OCI-LY7 (cell line): Measurements from ENCODE around the gene NECAB2. TPM values are rescaled to one million over a fixed set of nuclear protein-coding genes. Genes with fewer than 3 reads are reported as not detected.

Source experiments
- BruUV-seq: library from RNA; stranded (reverse); fragments of 400-500 nt; replicated peaks from 2 replicates; lab custom pipeline; 2021; lab: Mats Ljungman, UMichigan
- CTCF ChIA-PET: fragments of 300-600 bp; sonication (Branson Sonifier 250); formaldehyde crosslinking; loops from one replicate; lab custom pipeline; 2022; ENCODE audit warnings: antibody characterized with exemption; ENCODE audit not compliant: unreplicated experiment; lab: Charles Lee
- POLR2A ChIA-PET: fragments of 300-600 bp; sonication (Branson Sonifier 250); formaldehyde crosslinking; loops from one replicate; lab custom pipeline; 2022; ENCODE audit warnings: antibody characterized with exemption; lab: Charles Lee
- DNase-seq: peaks from one replicate; pipeline ENCODE4 v3.0.0-alpha.2; 2015; ENCODE audit warnings: low spot score
- H2AFZ ChIP-seq: fragments of 200-600 bp; sonication (generic), shearing (Covaris generic); 2 replicates; pipeline ENCODE4 v1.6.1; 2014; ENCODE audit warnings: mild to moderate bottlenecking, antibody characterized with exemption, low read length, moderate library complexity
- H3K27ac ChIP-seq: fragments of 200-600 bp; sonication (generic); 2 replicates; pipeline ENCODE4 v1.5.1; 2014; ENCODE audit warnings: mixed run types, low read depth, mild to moderate bottlenecking, moderate library complexity, low read length, inconsistent platforms; ENCODE audit not compliant: poor library complexity, severe bottlenecking
- H3K36me3 ChIP-seq: fragments of 200-600 bp; sonication (generic); 2 replicates; pipeline ENCODE4 v1.6.1; 2014; ENCODE audit warnings: mild to moderate bottlenecking, antibody characterized with exemption, low read length, moderate library complexity, mixed read lengths; ENCODE audit not compliant: insufficient read depth
- H3K4me1 ChIP-seq: fragments of 200-600 bp; sonication (generic); 2 replicates; pipeline ENCODE4 v1.5.1; 2014; ENCODE audit warnings: mild to moderate bottlenecking, low read length; ENCODE audit not compliant: insufficient read depth, poor library complexity, severe bottlenecking
- H3K4me2 ChIP-seq: fragments of 200-600 bp; sonication (generic); 2 replicates; pipeline ENCODE4 v1.6.1; 2014; ENCODE audit warnings: mild to moderate bottlenecking, low read length
- H3K4me3 ChIP-seq: fragments of 200-600 bp; sonication (generic); 2 replicates; pipeline ENCODE4 v1.5.1; 2014; ENCODE audit warnings: mild to moderate bottlenecking, low read depth, low read length; ENCODE audit not compliant: poor library complexity, severe bottlenecking
- H3K79me2 ChIP-seq: fragments of 200-600 bp; sonication (generic); 2 replicates; pipeline ENCODE4 v1.6.1; 2016; ENCODE audit warnings: low read depth, mild to moderate bottlenecking, low read length, moderate library complexity, mixed read lengths; ENCODE audit not compliant: insufficient read depth
- H3K9me2 ChIP-seq: fragments of 200-600 bp; sonication (generic); 2 replicates; pipeline ENCODE4 v1.6.1; 2016; ENCODE audit warnings: mild to moderate bottlenecking, low read length, mixed read lengths; ENCODE audit not compliant: insufficient read depth
- H3K9me3 ChIP-seq: fragments of 200-600 bp; sonication (generic); 2 replicates; pipeline ENCODE4 v1.6.1; 2014; ENCODE audit warnings: mild to moderate bottlenecking, mixed run types, low read length, mixed read lengths
- H4K20me1 ChIP-seq: fragments of 200-600 bp; sonication (generic); 2 replicates; pipeline ENCODE4 v1.6.1; 2014; ENCODE audit warnings: mild to moderate bottlenecking, antibody characterized with exemption, low read length, moderate library complexity, mixed read lengths; ENCODE audit not compliant: insufficient read depth
- EZH2phosphoT487 ChIP-seq: fragments of 200-600 bp; sonication (generic); IDR thresholded peaks from 2 replicates; pipeline ENCODE4 v1.6.1; 2018; ENCODE audit warnings: low read depth, borderline replicate concordance, mild to moderate bottlenecking, mixed run types, antibody characterized with exemption, low read length, moderate library complexity, mixed read lengths
- intact Hi-C: fragments of 100-400 bp; cut with micrococcal nuclease; formaldehyde crosslinking; loops from one replicate; pipeline ENCODE4 v1.10.0; 2022; ENCODE audit not compliant: unreplicated experiment
- total RNA-seq, 2 experiments: library from RNA; depleted of rRNA in 1 of 2; stranded (reverse); fragments of >200 nt in 1 of 2; shearing (Covaris generic) in 1 of 2; gene quantifications; 2 replicates each; pipeline ENCODE4 v1.2.3, GENCODE V29; 2014 to 2022
- TF ChIP-seq, protein P1 (sequence below): fragments of 200-600 bp; sonication (generic); conservative IDR thresholded peaks from 2 replicates; pipeline ENCODE4 v1.5.1; 2014; ENCODE audit warnings: mild to moderate bottlenecking, antibody characterized with exemption, low read length, moderate library complexity, mixed read lengths

Gene NECAB2
- total RNA-seq, 2 experiments from 2014 or later = not detected

DNA sequence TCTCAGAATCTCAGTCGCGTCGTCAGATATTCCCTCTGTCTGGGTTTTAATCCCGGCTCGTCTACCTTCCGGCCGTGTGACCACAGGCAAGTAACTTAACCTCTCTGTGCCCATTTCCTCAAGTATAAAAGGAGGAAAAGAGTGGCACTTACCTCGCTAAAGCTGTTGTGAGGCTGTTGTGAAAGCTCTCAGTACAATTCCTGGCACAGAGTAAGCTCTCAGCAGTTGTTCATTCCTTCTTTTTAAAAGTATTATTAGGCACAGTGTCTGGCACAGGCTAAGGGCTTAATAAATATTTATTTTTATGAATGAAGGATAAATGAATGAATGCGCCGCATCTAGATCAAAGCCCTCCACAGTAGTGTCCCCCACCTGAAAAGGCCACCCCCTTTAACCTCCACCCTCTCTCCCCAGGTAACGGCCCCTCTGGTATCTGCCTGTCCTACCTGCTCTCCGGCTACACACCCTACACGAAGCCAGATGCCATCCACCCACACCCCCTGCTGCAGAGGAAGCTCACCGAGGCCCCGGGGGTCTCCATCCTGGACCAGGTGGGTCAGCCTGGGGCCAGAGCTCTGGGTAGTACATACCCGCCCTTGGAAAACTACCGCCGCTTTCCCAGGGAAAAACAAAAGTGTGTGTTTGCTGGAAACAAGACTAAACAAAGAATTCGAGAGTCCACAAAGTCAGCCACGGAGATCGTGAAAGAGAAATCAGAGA is 9.0 kb upstream of the NECAB2 start:
- no peak overlapping the region for H3K27ac ChIP-seq
- ChIA-PET CTCF (no interaction called here), POLR2A (no interaction called here)
- intact Hi-C loops = loop anchor here (10.0 kb wide), 2 partner anchors 134 to 216 kb away; no protein-coding TSS in a partner anchor
- H3K9me2 ChIP-seq = no peaks in the 10 kb centered on the region
- DNase-seq = no peak
- H3K4me2 ChIP-seq = no peak overlapping the region
- no peak overlapping the region for H2AFZ ChIP-seq
- H4K20me1 ChIP-seq = no peaks in the 10 kb centered on the region
- no peaks in the 10 kb centered on the region for H3K4me1 ChIP-seq
- TF ChIP-seq EZH2phosphoT487 = no peak
- TF ChIP-seq, protein P1, sequence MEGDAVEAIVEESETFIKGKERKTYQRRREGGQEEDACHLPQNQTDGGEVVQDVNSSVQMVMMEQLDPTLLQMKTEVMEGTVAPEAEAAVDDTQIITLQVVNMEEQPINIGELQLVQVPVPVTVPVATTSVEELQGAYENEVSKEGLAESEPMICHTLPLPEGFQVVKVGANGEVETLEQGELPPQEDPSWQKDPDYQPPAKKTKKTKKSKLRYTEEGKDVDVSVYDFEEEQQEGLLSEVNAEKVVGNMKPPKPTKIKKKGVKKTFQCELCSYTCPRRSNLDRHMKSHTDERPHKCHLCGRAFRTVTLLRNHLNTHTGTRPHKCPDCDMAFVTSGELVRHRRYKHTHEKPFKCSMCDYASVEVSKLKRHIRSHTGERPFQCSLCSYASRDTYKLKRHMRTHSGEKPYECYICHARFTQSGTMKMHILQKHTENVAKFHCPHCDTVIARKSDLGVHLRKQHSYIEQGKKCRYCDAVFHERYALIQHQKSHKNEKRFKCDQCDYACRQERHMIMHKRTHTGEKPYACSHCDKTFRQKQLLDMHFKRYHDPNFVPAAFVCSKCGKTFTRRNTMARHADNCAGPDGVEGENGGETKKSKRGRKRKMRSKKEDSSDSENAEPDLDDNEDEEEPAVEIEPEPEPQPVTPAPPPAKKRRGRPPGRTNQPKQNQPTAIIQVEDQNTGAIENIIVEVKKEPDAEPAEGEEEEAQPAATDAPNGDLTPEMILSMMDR = no peak
- H3K9me3 ChIP-seq = no peaks in the 10 kb centered on the region
- BruUV-seq = no TSS peak
- H3K79me2 ChIP-seq = no peaks in the 10 kb centered on the region
- no peaks in the 10 kb centered on the region for H3K36me3 ChIP-seq
- no peak overlapping the region for H3K4me3 ChIP-seq

DNA sequence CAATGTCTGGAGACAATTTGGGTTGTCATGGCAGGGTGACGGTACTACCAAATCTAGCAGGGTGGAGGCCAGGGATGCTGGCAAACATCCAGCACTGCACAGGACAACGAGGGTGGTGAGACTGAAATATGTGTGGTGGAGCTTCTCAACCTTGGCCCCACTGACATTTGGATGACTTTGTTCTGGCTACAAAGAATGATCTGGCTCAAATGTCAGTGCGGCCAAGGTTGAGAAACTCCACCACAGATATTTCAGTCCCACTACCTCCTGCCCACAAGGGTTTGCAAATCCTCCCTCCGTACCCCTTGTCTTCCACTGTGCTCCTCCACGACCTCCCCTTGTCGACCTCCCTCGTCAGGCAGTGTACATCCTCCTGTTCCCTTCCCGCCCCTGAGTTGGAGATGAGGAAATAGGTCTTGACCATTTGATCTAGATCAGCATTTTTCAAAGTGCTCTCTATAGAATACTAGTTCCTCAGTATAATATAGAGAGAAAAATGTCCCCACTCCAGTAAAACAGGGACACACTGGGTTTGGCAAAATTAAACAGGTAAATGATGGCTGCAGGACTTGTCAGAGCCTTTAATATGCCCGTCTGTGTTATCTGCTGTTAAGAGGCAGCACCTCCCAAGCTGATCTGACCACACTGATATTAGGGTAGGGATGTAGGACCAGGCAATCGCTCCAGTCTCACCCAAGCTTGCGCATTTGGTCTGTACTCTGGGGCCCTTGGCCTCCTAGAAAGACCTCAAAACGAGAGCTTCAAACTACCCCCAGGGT is 8.2 kb upstream of the NECAB2 start:
- H4K20me1 ChIP-seq = no peaks in the 10 kb centered on the region
- no peaks in the 10 kb centered on the region for H3K79me2 ChIP-seq
- H3K9me2 ChIP-seq = no peaks in the 10 kb centered on the region
- TF ChIP-seq, protein P1 = no peak
- TF ChIP-seq EZH2phosphoT487 = no peak
- H3K4me1 ChIP-seq = no peaks in the 10 kb centered on the region
- H3K4me2 ChIP-seq = no peak overlapping the region
- no peaks in the 10 kb centered on the region for H3K9me3 ChIP-seq
- H3K4me3 ChIP-seq = no peak overlapping the region
- no TSS peak for BruUV-seq
- no peaks in the 10 kb centered on the region for H3K36me3 ChIP-seq
- POLR2A ChIA-PET = no interaction called here
- DNase-seq = no peak
- intact Hi-C loops = loop anchor here (10.0 kb wide), 2 partner anchors 135 to 215 kb away; no protein-coding TSS in a partner anchor
- CTCF ChIA-PET = no interaction called here
- H2AFZ ChIP-seq = no peak overlapping the region
- no peak overlapping the region for H3K27ac ChIP-seq
